Epidermal melanocyte (primary cell): ENCODE results near the gene STK39.

Experiments used
- DNase-seq: peaks from one replicate; pipeline ENCODE4 v3.0.0; 2011; ENCODE audit warnings: low spot score; ENCODE audit not compliant: insufficient read length

STK39 gene

DNA sequence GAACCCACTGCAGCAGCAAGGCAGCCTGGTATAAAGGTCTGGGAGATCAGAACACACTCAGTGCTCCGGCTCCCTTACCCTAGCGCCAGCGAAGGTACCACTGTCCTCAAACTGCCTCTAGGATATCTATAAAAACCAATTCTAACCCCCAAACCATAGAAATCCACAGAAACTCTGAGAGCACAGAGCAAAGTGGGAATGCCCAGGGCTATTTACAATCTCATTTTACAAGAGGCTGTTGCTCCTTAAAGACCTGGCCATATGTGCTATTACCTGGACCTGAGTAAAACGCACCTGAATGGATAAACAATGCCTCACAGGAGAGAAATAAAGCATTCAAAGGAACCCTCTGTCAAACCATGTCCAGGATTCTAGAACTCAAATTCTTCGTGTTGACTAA is 4.3 kb downstream of the STK39 start:
- DNase-seq: no peak

GRCh38 chr2:168241746-168242145 is 5.6 kb downstream of the STK39 start:
- DNase-seq: no peak

GRCh38 chr2:168241208-168241607 is 6.2 kb downstream of the STK39 start:
- no peak for DNase-seq

- no peak for DNase-seq
Observed at GRCh38 chr2:168239281-168239680, 8.1 kb downstream of the STK39 start.

DNA sequence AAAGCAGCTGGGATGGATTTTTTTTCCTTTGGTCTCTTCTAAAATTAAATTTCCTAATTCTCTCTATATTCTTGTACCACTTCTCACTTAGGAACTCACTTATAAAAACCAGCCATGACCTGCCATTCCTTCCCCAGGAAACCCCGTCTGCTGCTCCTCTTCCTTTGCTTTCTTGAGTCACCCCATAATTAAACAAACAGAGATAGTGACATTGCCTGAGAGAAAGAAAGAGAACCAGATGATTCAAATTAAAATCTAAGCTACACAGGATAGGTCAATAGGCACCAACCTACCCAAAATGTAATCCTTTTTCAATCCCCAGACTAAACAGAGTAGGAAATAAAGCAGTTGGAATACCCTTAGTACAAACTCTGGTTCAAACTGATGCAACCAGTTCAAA is 9.7 kb downstream of the STK39 start:
- no peak for DNase-seq

- DNase-seq: no peak
Observed at GRCh38 chr2:168234407-168235085, 12.8 kb downstream of the STK39 start.

GRCh38 chr2:168233726-168234406 is 13.5 kb downstream of the STK39 start:
- no peak for DNase-seq

DNA sequence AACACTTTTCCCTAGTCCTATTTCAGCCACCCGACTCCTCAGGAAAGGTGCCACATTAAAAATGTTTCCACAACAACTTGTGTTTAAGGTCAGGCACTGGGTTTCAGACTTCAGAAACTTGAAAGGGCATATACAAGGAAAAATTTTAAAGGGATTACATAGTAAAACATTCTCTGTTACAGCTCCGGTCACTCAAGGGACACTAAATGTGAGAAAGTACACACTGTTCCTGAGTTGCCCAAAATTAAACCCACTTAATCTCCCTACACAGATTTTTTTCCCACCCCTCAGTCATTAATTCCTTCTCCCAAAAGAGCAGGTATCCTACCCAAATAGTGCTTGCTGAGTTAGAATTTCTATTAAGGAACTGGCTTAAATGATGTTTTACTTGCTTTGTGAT is 14.2 kb downstream of the STK39 start:
- DNase-seq: no peak

- DNase-seq: no peak
Observed at GRCh38 chr2:168231609-168232241, 15.7 kb downstream of the STK39 start.

DNA sequence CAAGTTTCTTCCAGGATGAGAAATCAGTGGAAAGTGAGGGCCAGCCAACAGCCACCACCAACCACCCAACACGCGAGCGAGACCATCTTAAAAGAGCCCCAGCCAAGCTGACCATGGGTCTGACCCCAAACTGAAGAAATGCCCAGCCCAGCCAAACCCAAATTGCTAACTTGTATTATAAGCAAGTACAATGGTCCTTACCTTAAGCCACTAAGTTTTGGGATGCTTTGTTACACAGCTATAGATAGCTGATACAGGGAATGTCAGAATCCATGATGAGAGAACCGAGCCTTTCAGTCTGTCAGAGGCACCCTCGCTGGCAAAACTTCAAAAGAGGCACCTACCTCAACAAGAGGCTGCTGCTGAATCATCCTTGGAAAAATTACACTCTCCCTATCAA is 17.0 kb downstream of the STK39 start:
- no peak for DNase-seq

GRCh38 chr2:168224346-168224745 is 23.0 kb downstream of the STK39 start:
- DNase-seq: no peak

GRCh38 chr2:168222088-168222487 is 25.3 kb downstream of the STK39 start:
- no peak for DNase-seq

DNA sequence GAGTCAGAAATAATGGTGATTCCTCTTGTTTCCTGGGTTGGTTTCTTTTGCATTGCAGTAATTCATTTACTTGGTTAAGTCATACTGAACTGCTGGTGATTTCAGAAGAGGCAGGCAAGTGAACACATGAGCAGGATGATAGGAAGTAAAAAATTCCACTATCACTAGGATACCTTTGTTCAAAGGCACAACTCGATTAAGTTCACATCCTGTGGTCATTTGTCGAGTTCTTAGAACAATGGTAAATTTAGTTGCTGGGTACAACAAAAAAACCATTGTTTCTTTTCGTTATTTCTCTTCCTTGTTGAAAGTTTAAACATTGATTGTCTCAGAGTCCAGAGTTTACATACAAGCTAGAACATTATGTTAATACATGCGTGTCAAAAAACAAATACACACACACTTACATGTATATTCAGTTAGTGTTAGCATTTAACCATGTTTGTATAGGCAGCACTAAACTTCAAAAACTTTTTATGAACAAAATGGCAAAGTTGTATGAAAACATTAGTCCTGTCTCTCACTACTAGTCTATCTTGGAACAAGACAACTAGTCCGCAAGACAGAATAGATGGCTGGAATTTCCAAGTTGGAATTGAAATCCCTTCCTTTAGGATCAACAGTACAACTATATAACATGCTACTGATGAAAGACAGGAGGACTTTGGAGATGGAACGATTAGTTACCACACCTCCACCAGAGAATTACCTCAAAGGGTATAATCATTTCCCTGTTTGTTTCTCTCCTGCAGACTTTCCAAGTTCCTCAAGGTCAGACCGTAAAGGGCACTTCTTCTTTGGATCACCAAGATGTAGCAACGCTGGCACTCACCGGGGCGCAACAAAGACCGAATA is 26.2 kb downstream of the STK39 start:
- DNase-seq: no peak

DNA sequence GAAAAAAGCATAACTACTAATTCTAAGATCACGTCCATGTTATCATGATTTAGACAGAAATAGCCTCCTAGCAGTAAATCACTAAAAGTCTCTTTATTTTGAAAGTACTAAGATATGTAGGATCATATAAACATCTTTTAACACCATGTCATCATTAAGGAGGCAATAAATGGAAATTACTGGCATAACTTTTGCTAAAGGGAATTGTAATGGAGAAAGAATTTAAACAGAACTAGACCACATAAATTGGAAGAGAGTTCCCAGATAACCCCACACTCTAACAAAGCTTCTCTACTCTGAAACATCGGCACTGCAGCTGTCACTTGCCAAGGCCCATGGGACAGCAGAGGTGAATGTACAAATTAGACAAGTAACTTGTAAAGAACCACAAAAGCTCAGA is 29.5 kb downstream of the STK39 start:
- DNase-seq: no peak

DNA sequence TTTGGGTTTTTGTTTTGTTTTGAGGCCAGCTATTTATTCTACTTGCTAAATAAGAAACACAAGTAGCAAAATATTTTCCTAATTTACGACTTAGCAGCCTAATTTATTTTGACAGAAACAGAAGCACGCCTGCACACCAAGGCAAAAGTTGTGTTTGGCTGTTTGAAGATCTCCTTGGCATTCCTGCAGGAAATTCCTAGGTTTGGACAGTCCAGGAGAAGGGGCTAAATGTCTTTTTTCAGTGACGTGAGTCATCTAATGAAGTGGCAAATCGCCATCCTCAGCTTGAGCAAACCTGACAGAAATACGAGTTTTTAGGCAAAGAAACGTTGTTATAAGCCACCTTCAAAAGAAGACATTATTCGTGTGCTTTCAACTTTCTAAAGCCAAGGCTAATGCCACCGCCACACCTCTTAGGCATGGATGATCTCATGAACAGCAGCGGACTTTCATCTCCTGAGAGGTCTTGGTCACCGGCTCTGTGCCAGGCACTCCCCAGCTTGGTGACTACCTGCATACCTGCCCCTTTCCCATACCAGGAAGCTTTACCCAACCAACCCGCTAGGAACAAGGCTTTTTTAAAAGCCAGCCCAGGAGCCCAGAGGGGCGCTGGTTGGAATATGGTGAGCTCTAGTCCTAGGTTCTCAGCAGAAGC is 30.9 kb downstream of the STK39 start:
- no peak for DNase-seq

DNA sequence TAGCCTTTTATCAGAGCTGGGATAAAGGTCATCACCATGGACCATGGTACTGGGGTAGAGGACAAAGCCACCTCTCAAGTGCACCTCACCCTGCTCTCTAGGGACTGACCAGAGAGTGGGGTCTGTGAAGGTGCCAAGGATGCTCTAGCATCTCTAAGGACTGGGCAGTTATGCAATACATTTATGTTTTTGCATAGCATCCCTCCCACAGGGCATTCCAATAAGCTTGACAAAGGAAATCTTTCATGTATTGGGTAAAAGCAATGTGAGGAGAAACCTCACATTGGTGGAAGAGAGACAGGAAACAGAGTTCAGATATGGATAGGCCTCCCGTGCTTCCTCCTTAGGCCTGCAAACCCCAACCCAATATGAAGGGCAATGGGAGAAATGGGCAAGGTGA is 31.6 kb downstream of the STK39 start:
- no peak for DNase-seq

DNA sequence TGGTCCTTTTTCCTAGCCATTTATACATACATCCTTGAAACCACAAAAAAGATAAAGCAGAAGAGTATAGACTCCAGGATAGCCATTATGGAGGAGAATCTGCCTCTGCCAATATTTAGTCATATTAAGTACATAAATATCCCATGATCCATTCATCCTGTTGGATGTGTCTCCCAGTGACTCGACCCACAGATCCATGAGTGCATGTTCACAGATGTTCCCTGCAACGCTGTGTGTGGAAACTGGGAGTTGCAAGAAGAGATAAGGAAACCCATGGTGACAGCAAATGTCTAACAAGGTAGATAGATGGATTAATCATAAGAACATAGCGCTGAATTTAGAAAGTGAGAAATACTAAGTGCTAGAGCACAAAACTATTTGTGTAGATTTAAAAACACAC is 34.5 kb downstream of the STK39 start:
- DNase-seq: no peak

DNA sequence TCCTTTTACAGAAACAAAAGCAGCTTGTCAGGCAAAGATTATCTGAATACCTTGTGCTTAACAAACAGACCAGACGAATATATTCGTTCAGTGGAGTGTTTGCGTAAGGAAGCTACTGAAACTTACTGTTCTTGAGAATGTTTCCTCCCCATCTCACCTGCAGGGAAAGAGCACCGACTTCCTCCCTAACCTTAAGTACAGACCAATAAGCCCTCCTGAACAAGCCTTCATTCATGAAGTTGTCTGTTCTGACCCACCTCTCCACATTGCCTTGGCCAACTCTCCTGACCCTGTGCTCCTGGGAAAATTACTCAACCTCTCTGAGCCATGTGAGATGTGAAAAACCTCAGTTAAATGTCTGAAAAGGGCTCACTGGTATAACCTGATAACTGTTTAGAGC is 35.2 kb downstream of the STK39 start:
- no peak for DNase-seq

DNA sequence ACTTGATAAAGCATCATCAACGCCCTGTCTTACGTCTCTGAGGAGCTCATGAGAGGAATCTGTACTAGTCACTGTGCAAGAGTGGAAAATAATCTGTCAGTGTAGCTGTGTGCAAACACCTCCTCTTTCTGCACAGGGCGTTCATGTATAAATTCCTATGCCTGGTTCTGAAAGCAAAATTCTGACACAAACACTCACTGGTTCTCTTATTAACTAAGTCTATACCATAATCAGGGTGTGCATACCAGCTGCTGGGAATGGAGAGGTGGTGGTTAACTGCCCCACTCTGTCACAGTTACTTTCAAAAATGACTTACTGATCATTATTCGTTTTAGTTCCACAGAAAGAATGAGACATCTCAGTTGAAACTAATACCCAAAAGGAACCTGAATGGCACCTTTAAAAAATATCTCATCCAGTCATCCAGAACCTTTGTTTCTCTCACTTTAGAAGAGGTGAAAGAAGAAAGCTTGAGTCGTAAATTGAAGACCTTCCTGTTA is 35.7 kb downstream of the STK39 start:
- no peak for DNase-seq

DNA sequence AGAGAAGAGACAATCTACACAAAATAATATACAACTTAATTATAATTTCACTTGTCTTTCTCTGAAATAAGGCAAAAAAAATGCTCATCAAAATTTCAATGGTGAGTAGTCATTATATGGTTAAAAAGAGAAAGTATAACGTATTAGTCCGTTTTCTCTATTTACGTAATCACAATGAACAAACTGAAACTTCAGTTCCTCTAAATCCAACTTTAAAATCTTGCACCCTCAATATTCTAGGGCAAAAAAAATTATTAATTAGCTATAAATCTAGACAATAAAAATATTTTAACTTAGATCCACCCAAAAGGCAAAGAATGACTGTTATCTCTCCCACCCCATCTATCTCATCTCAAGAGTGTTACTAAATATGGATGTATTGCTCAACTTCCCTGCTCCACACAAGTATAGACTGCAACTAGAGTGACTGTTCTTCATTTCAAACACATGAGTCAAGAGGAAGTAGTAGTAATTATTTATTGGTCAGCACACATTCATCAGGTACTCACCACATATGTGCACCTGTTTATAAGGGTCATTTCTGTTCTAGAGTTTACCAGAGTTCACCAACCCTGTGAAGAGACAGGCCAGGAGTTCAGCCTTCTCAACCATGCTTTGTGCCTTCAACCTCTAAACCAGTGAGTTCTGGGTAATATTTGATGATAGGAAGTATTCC is 36.4 kb downstream of the STK39 start:
- DNase-seq: no peak
